Measurements from ENCODE around the gene NFATC2.

Gene NFATC2

GRCh38 chr20:51487565-51488268 is 54.8 kb downstream of the NFATC2 start:
- H3K4me1 ChIP-seq (ENCODE audit: control insufficient read depth, low read length): peaks cover 13% of the 10 kb centered on the region
- H3K4me3 ChIP-seq (ENCODE audit: low read length): no peak overlapping the region
- H3K27ac ChIP-seq (ENCODE audit: low read depth, low read length): no peak overlapping the region
- H3K27me3 ChIP-seq (ENCODE audit: control insufficient read depth, low read length): no peaks in the 10 kb centered on the region
- no peaks in the 10 kb centered on the region for H3K9me3 ChIP-seq (ENCODE audit: control insufficient read depth, insufficient read depth, low read length)
- peaks cover 26% of the 10 kb centered on the region for H3K36me3 ChIP-seq (ENCODE audit: control insufficient read depth, low read length)
- no peaks in the 10 kb centered on the region for H3K9me2 ChIP-seq (replicated peaks; ENCODE audit: control insufficient read depth, low read length)
- TF ChIP-seq EZH2phosphoT487 (IDR thresholded peaks at IDR 0.05; ENCODE audit: borderline replicate concordance, low read length) (no peak), CTCF (IDR thresholded peaks at IDR 0.05; ENCODE audit: low read depth, low read length, poor library complexity, severe bottlenecking) (no peak)
- peaks cover 3% of the 10 kb centered on the region; the same call in 1 of the 2 replicates for H3K79me2 ChIP-seq (ENCODE audit: control insufficient read depth, low read length)
- H3F3A ChIP-seq (ENCODE audit: control insufficient read depth, insufficient read depth): no peaks in the 10 kb centered on the region
- H4K20me1 ChIP-seq (ENCODE audit: control insufficient read depth, insufficient read depth, low read depth, low read length): no peaks in the 10 kb centered on the region
- no peak overlapping the region for H3K4me2 ChIP-seq (ENCODE audit: low read length)

GRCh38 chr20:51487076-51487475 is 55.4 kb downstream of the NFATC2 start:
- H3K36me3 ChIP-seq (ENCODE audit: control insufficient read depth, low read length): peaks cover 26% of the 10 kb centered on the region
- H3K27me3 ChIP-seq (ENCODE audit: control insufficient read depth, low read length): no peaks in the 10 kb centered on the region
- no peaks in the 10 kb centered on the region for H3F3A ChIP-seq (ENCODE audit: control insufficient read depth, insufficient read depth)
- no peak overlapping the region for H3K27ac ChIP-seq (ENCODE audit: low read depth, low read length)
- H3K4me3 ChIP-seq (ENCODE audit: low read length): no peak overlapping the region
- peaks cover 14% of the 10 kb centered on the region for H3K4me1 ChIP-seq (ENCODE audit: control insufficient read depth, low read length)
- no peaks in the 10 kb centered on the region for H4K20me1 ChIP-seq (ENCODE audit: control insufficient read depth, insufficient read depth, low read depth, low read length)
- no peak overlapping the region for H3K4me2 ChIP-seq (ENCODE audit: low read length)
- peaks cover 3% of the 10 kb centered on the region; the same call in 1 of the 2 replicates for H3K79me2 ChIP-seq (ENCODE audit: control insufficient read depth, low read length)
- no peaks in the 10 kb centered on the region for H3K9me2 ChIP-seq (replicated peaks; ENCODE audit: control insufficient read depth, low read length)
- H3K9me3 ChIP-seq (ENCODE audit: control insufficient read depth, insufficient read depth, low read length): no peaks in the 10 kb centered on the region
- no peak for TF ChIP-seq CTCF (IDR thresholded peaks at IDR 0.05; ENCODE audit: low read depth, low read length, poor library complexity, severe bottlenecking)
- TF ChIP-seq EZH2phosphoT487 (IDR thresholded peaks at IDR 0.05; ENCODE audit: borderline replicate concordance, low read length): no peak

GRCh38 chr20:51486197-51487005 is 56.1 kb downstream of the NFATC2 start:
- Histone ChIP-seq H3K27ac (ENCODE audit: low read depth, low read length) (no peak overlapping the region), H4K20me1 (ENCODE audit: control insufficient read depth, insufficient read depth, low read depth, low read length) (no peaks in the 10 kb centered on the region), H3K4me3 (ENCODE audit: low read length) (no peak overlapping the region), H3K36me3 (ENCODE audit: control insufficient read depth, low read length) (peaks cover 26% of the 10 kb centered on the region), H3K4me2 (ENCODE audit: low read length) (no peak overlapping the region), H3K79me2 (ENCODE audit: control insufficient read depth, low read length) (peaks cover 3% of the 10 kb centered on the region), H3F3A (ENCODE audit: control insufficient read depth, insufficient read depth) (no peaks in the 10 kb centered on the region), H3K27me3 (ENCODE audit: control insufficient read depth, low read length) (no peaks in the 10 kb centered on the region), H3K9me3 (ENCODE audit: control insufficient read depth, insufficient read depth, low read length) (no peaks in the 10 kb centered on the region), H3K9me2 (replicated peaks; ENCODE audit: control insufficient read depth, low read length) (no peaks in the 10 kb centered on the region), H3K4me1 (ENCODE audit: control insufficient read depth, low read length) (peaks cover 21% of the 10 kb centered on the region)
- no peak for TF ChIP-seq EZH2phosphoT487 (IDR thresholded peaks at IDR 0.05; ENCODE audit: borderline replicate concordance, low read length)

- Histone ChIP-seq H3K79me2 (ENCODE audit: control insufficient read depth, low read length) (peaks cover 13% of the 10 kb centered on the region), H4K20me1 (ENCODE audit: control insufficient read depth, insufficient read depth, low read depth, low read length) (no peaks in the 10 kb centered on the region), H3K27ac (ENCODE audit: low read depth, low read length) (no peak overlapping the region), H3K9me3 (ENCODE audit: control insufficient read depth, insufficient read depth, low read length) (no peaks in the 10 kb centered on the region; the same call in 1 of the 2 replicates), H3K27me3 (ENCODE audit: control insufficient read depth, low read length) (no peaks in the 10 kb centered on the region), H3K4me3 (ENCODE audit: low read length) (no peak overlapping the region), H3K36me3 (ENCODE audit: control insufficient read depth, low read length) (peaks cover 41% of the 10 kb centered on the region), H3K4me1 (ENCODE audit: control insufficient read depth, low read length) (peaks cover 37% of the 10 kb centered on the region), H3K9me2 (replicated peaks; ENCODE audit: control insufficient read depth, low read length) (no peaks in the 10 kb centered on the region), H3F3A (ENCODE audit: control insufficient read depth, insufficient read depth) (no peaks in the 10 kb centered on the region), H3K4me2 (ENCODE audit: low read length) (no peak overlapping the region)
- TF ChIP-seq EZH2phosphoT487 (IDR thresholded peaks at IDR 0.05; ENCODE audit: borderline replicate concordance, low read length) (no peak), CTCF (IDR thresholded peaks at IDR 0.05; ENCODE audit: low read depth, low read length, poor library complexity, severe bottlenecking) (no peak)
Observed at GRCh38 chr20:51484831-51485230, 57.7 kb downstream of the NFATC2 start.

Measured in DOHH2 (cell line).